SK-N-SH treated with all-trans-retinoic acid at 6 μM for 48 hours (cell line): ENCODE results near the gene ADD1.

ENCODE experiments used
- ATAC-seq: fragments of 200-7000 bp; cut with Tn5 transposase; 3 replicates; pipeline ENCODE4 v1.9.1; 2020; ENCODE audit warnings: mild to moderate bottlenecking, moderate library complexity
- BACH2 ChIP-seq: fragments of 250-450 bp; sonication (Bioruptor Pico); IDR thresholded peaks from 2 replicates; pipeline ENCODE4 v1.9.0; 2021; ENCODE audit warnings: mild to moderate bottlenecking, borderline replicate concordance
- CSDC2 ChIP-seq: fragments of 250-450 bp; sonication (Bioruptor Pico); IDR thresholded peaks from 2 replicates; pipeline ENCODE4 v1.5.0; 2020; ENCODE audit warnings: mild to moderate bottlenecking, moderate library complexity
- CSRNP3 ChIP-seq: fragments of 250-450 bp; sonication (Bioruptor Pico); IDR thresholded peaks from 2 replicates; pipeline ENCODE4 v1.5.1; 2021; ENCODE audit warnings: mild to moderate bottlenecking, moderate library complexity
- ESRRG ChIP-seq: fragments of 250-450 bp; sonication (Bioruptor Pico); IDR thresholded peaks from 2 replicates; pipeline ENCODE4 v1.6.1; 2021; ENCODE audit warnings: mild to moderate bottlenecking
- ISL1 ChIP-seq: fragments of 250-450 bp; sonication (Bioruptor Pico); IDR thresholded peaks from 2 replicates; pipeline ENCODE4 v2.1.2; 2022; ENCODE audit warnings: mild to moderate bottlenecking, moderate library complexity
- OSR1 ChIP-seq: fragments of 250-450 bp; sonication (Bioruptor Pico); IDR thresholded peaks from 2 replicates; pipeline ENCODE4 v1.8.0; 2022; ENCODE audit warnings: moderate library complexity, mild to moderate bottlenecking, inconsistent platforms
- PPARA ChIP-seq: fragments of 250-450 bp; sonication (Bioruptor Pico); IDR thresholded peaks from 2 replicates; pipeline ENCODE4 v1.5.0; 2020; ENCODE audit warnings: mild to moderate bottlenecking, borderline replicate concordance
- RARB ChIP-seq: fragments of 250-450 bp; sonication (Bioruptor Pico); IDR thresholded peaks from 2 replicates; pipeline ENCODE4 v1.8.0; 2021; ENCODE audit warnings: mild to moderate bottlenecking, moderate library complexity
- SNAI2 ChIP-seq: fragments of 250-450 bp; sonication (Bioruptor Pico); IDR thresholded peaks from 2 replicates; pipeline ENCODE4 v1.5.0; 2020; ENCODE audit warnings: mild to moderate bottlenecking, moderate library complexity
- TCF4 ChIP-seq: fragments of 250-450 bp; sonication (Bioruptor Pico); IDR thresholded peaks from 2 replicates; pipeline ENCODE4 v1.8.0; 2021; ENCODE audit warnings: mild to moderate bottlenecking, moderate library complexity, borderline replicate concordance
- TOX ChIP-seq: fragments of 250-450 bp; sonication (Bioruptor Pico); IDR thresholded peaks from 2 replicates; pipeline ENCODE4 v1.8.0; 2021; ENCODE audit warnings: mild to moderate bottlenecking, moderate library complexity, borderline replicate concordance
- ZC3H10 ChIP-seq: fragments of 250-450 bp; sonication (Bioruptor Pico); IDR thresholded peaks from 2 replicates; pipeline ENCODE4 v1.5.1; 2021; ENCODE audit warnings: mild to moderate bottlenecking, moderate library complexity
- ZFP3 ChIP-seq: fragments of 250-450 bp; sonication (Bioruptor Pico); IDR thresholded peaks from 2 replicates; pipeline ENCODE4 v1.5.0; 2020; ENCODE audit warnings: mild to moderate bottlenecking, moderate library complexity
- ZFP30 ChIP-seq: fragments of 450-650 bp; formaldehyde crosslinking; IDR thresholded peaks from 2 replicates; pipeline ENCODE4 v1.5.0; 2022; ENCODE audit warnings: mild to moderate bottlenecking, moderate library complexity
- ZNF565 ChIP-seq: fragments of 450-650 bp; formaldehyde crosslinking; conservative IDR thresholded peaks from 2 replicates; pipeline ENCODE4 v1.5.0; 2020; ENCODE audit warnings: low read depth, mild to moderate bottlenecking, moderate library complexity
- ZNF70 ChIP-seq: fragments of 450-650 bp; formaldehyde crosslinking; IDR thresholded peaks from 2 replicates; pipeline ENCODE4 v1.5.0; 2020; ENCODE audit warnings: mild to moderate bottlenecking, moderate library complexity
- ZNF8 ChIP-seq: fragments of 450-650 bp; formaldehyde crosslinking; IDR thresholded peaks from 2 replicates; pipeline ENCODE4 v1.5.0; 2020; ENCODE audit warnings: mild to moderate bottlenecking, moderate library complexity
- TF ChIP-seq, protein P1 (sequence below): fragments of 250-450 bp; sonication (Bioruptor Pico); IDR thresholded peaks from 2 replicates; pipeline ENCODE4 v1.5.1; 2020; ENCODE audit warnings: low read depth, mild to moderate bottlenecking, moderate library complexity
- TF ChIP-seq, protein P2 (sequence below): fragments of 250-450 bp; sonication (Bioruptor Pico); IDR thresholded peaks from 2 replicates; pipeline ENCODE4 v1.8.0; 2021; ENCODE audit warnings: low read depth, mild to moderate bottlenecking, moderate library complexity, borderline replicate concordance
- TF ChIP-seq, protein P3 (sequence below): fragments of 250-450 bp; sonication (Bioruptor Pico); IDR thresholded peaks from 2 replicates; pipeline ENCODE4 v1.5.0; 2020; ENCODE audit warnings: mild to moderate bottlenecking, moderate library complexity

The ADD1 gene

DNA sequence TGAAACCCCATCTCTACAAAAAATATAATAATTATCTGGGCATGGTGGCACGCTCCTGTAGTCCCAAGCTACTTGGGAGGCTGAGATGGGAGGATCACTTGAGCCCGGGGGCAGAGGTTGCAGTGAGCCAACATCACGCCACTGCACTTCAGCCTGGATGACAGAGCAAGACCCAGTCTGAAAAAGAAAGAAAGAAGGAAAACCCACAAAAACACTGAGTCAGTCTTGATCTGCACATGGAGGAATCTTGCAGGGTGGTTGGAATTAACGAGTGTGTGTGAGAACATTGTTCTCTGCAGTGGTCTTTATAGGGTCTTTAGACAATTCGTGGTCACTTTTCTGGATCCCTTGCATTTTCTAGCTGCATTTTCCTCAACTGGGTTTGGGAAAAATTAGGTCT, 23.2 kb downstream of the ADD1 start:
- no peak for TF ChIP-seq ZFP30 (CRISPR knock-in tag)
- TF ChIP-seq, protein P1, sequence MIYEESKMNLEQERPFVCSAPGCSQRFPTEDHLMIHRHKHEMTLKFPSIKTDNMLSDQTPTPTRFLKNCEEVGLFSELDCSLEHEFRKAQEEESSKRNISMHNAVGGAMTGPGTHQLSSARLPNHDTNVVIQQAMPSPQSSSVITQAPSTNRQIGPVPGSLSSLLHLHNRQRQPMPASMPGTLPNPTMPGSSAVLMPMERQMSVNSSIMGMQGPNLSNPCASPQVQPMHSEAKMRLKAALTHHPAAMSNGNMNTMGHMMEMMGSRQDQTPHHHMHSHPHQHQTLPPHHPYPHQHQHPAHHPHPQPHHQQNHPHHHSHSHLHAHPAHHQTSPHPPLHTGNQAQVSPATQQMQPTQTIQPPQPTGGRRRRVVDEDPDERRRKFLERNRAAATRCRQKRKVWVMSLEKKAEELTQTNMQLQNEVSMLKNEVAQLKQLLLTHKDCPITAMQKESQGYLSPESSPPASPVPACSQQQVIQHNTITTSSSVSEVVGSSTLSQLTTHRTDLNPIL (CRISPR knock-in tag): no peak
- TF ChIP-seq SNAI2: no peak
- TF ChIP-seq ZFP3: no peak
- no peak for TF ChIP-seq PPARA
- TF ChIP-seq ESRRG: no peak
- TF ChIP-seq OSR1 (CRISPR knock-in tag): no peak
- TF ChIP-seq ZC3H10: no peak
- TF ChIP-seq, protein P2, sequence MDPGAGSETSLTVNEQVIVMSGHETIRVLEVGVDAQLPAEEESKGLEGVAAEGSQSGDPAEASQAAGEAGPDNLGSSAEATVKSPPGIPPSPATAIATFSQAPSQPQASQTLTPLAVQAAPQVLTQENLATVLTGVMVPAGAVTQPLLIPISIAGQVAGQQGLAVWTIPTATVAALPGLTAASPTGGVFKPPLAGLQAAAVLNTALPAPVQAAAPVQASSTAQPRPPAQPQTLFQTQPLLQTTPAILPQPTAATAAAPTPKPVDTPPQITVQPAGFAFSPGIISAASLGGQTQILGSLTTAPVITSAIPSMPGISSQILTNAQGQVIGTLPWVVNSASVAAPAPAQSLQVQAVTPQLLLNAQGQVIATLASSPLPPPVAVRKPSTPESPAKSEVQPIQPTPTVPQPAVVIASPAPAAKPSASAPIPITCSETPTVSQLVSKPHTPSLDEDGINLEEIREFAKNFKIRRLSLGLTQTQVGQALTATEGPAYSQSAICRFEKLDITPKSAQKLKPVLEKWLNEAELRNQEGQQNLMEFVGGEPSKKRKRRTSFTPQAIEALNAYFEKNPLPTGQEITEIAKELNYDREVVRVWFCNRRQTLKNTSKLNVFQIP (CRISPR knock-in tag): no peak
- no peak for TF ChIP-seq ZNF565 (CRISPR knock-in tag)
- no peak for TF ChIP-seq ZNF8
- TF ChIP-seq ZNF70 (CRISPR knock-in tag): no peak
- TF ChIP-seq, protein P3, sequence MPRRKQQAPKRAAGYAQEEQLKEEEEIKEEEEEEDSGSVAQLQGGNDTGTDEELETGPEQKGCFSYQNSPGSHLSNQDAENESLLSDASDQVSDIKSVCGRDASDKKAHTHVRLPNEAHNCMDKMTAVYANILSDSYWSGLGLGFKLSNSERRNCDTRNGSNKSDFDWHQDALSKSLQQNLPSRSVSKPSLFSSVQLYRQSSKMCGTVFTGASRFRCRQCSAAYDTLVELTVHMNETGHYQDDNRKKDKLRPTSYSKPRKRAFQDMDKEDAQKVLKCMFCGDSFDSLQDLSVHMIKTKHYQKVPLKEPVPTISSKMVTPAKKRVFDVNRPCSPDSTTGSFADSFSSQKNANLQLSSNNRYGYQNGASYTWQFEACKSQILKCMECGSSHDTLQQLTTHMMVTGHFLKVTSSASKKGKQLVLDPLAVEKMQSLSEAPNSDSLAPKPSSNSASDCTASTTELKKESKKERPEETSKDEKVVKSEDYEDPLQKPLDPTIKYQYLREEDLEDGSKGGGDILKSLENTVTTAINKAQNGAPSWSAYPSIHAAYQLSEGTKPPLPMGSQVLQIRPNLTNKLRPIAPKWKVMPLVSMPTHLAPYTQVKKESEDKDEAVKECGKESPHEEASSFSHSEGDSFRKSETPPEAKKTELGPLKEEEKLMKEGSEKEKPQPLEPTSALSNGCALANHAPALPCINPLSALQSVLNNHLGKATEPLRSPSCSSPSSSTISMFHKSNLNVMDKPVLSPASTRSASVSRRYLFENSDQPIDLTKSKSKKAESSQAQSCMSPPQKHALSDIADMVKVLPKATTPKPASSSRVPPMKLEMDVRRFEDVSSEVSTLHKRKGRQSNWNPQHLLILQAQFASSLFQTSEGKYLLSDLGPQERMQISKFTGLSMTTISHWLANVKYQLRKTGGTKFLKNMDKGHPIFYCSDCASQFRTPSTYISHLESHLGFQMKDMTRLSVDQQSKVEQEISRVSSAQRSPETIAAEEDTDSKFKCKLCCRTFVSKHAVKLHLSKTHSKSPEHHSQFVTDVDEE (CRISPR knock-in tag): no peak
- TF ChIP-seq CSDC2 (CRISPR knock-in tag): no peak
- no peak for ATAC-seq

GRCh38 chr4:2867758-2868491, 24.3 kb downstream of the ADD1 start:
- peak; percentile 46 for ATAC-seq
- TF ChIP-seq ESRRG: no peak
- TF ChIP-seq ZNF70 (CRISPR knock-in tag): no peak
- TF ChIP-seq ZFP3: no peak
- TF ChIP-seq ZNF8: no peak
- TF ChIP-seq PPARA: no peak
- no peak for TF ChIP-seq ZC3H10
- TF ChIP-seq, protein P3 (CRISPR knock-in tag): no peak
- TF ChIP-seq BACH2 (CRISPR knock-in tag): no peak
- TF ChIP-seq, protein P2 (CRISPR knock-in tag): no peak
- no peak for TF ChIP-seq CSRNP3 (CRISPR knock-in tag)
- no peak for TF ChIP-seq RARB (CRISPR knock-in tag)
- TF ChIP-seq TCF4 (CRISPR knock-in tag): no peak
- TF ChIP-seq, protein P1 (CRISPR knock-in tag): no peak
- no peak for TF ChIP-seq ZFP30 (CRISPR knock-in tag)
- no peak for TF ChIP-seq TOX (CRISPR knock-in tag)
- TF ChIP-seq SNAI2: no peak
- no peak for TF ChIP-seq ISL1 (CRISPR knock-in tag)
